ENCODE measurements around the gene PNCK.
"Not testable (repeated sequence)": the region's sequence is repeated elsewhere in the genome, so short reads cannot be mapped to it uniquely, and the experiment has no call there.

Gene PNCK

GRCh38 chrX:153673428-153674218 lies at the start of gene PNCK:
PNCK (minus strand) TSS chrX:153673813; CDS start chrX:153673076, 737 bp downstream.
- TF ChIP-seq POLR2A (IDR thresholded peaks at IDR 0.05; ENCODE audit: low read depth, low read length), result no peak
- FAIRE-seq, result no peak
- no peak for DNase-seq (ENCODE audit: insufficient read length, low spot score)

- DNase-seq (ENCODE audit: insufficient read length, low spot score) (no peak), FAIRE-seq (no peak)
These were observed 49.2 kb upstream of the PNCK start for GRCh38 chrX:153722704-153723350.

GRCh38 chrX:153719701-153720100 lies 46.1 kb upstream of the PNCK start:
- FAIRE-seq (no peak), DNase-seq (ENCODE audit: insufficient read length, low spot score) (no peak)
- no peak for TF ChIP-seq POLR2A (IDR thresholded peaks at IDR 0.05; ENCODE audit: low read depth, low read length)

More at GRCh38 chrX:153722704-153723350, 49.2 kb upstream of the PNCK start:
- no peak for TF ChIP-seq POLR2A (IDR thresholded peaks at IDR 0.05; ENCODE audit: low read depth, low read length)

DNA sequence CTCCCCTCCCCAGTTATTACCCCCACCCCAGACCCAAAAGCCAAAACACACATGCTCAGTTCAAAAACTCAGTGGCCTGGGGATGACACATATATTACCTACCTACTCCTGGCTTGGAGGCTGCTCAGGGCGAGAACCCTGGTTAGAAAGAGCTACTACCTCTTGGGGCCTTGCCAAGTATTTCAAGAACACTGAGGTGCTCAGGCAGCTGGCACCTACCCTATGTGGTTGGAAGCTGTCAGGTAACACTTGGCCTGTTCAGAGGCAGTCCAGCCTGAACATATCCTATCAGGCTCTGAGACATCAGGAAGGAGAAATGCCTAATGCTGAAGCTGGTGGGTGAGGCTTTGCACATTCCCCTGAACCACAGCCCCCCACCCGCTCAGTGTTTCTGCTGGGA lies 45.6 kb upstream of the PNCK start:
- DNase-seq (ENCODE audit: insufficient read length, low spot score) (no peak), FAIRE-seq (no peak)
- TF ChIP-seq POLR2A (IDR thresholded peaks at IDR 0.05; ENCODE audit: low read depth, low read length), result no peak

GRCh38 chrX:153717445-153717844 lies 43.8 kb upstream of the PNCK start:
- FAIRE-seq, result no peak
- TF ChIP-seq POLR2A (IDR thresholded peaks at IDR 0.05; ENCODE audit: low read depth, low read length), result no peak
- no peak for DNase-seq (ENCODE audit: insufficient read length, low spot score)

GRCh38 chrX:153714256-153714655 lies 40.6 kb upstream of the PNCK start:
- FAIRE-seq (no peak), DNase-seq (ENCODE audit: insufficient read length, low spot score) (no peak)

GRCh38 chrX:153709726-153710674 lies 36.4 kb upstream of the PNCK start:
- FAIRE-seq, result no peak
- TF ChIP-seq POLR2A (IDR thresholded peaks at IDR 0.05; ENCODE audit: low read depth, low read length), result no peak
- no peak for DNase-seq (ENCODE audit: insufficient read length, low spot score)

More at GRCh38 chrX:153714256-153714655, 40.6 kb upstream of the PNCK start:
- TF ChIP-seq POLR2A (IDR thresholded peaks at IDR 0.05; ENCODE audit: low read depth, low read length), result no peak

- no peak for TF ChIP-seq POLR2A (IDR thresholded peaks at IDR 0.05; ENCODE audit: low read depth, low read length)
- DNase-seq (ENCODE audit: insufficient read length, low spot score) (peak; percentile 88), FAIRE-seq (peak; percentile 71)
These were observed 34.8 kb upstream of the PNCK start for GRCh38 chrX:153708415-153708814.

DNA sequence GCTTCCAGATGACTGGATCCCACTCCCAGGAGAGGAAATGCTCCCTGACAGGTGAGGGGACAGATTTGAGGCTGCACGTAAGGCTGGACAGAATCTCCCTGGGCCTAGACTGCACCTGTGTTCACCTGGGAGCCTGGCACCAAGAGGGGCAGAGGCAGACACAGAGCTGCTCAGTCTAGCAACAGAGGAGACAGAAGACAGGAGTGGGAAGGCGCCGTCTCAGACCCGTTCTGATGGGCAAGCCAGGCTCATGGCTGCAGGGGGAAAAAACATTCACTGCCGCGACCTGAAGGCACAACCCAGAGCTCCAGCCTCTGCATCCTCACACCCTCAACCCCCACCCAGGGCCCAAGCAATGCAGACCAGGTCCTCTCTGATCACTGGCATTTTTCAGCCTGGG lies 33.8 kb upstream of the PNCK start:
- TF ChIP-seq POLR2A (IDR thresholded peaks at IDR 0.05; ENCODE audit: low read depth, low read length), result no peak
- FAIRE-seq (no peak), DNase-seq (ENCODE audit: insufficient read length, low spot score) (no peak)

DNA sequence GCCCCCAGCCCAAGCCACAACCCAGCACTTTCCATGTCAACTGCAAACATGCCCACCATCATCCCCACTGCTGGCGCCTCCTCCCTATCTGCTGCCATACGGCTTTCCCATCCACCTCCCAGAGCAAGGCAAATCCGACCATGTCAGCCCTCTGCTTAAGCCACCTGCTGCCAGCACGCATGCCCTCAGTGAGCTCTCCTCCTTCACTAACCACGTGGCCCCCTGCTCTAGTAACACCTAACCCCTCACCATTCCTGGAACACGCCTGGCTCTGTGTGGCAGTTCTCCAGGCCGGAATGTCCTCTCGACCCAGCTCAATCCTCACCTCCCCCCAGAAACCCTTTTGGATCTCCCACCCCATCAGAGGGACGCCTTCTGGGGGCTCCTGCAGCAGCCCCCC lies 33.2 kb upstream of the PNCK start:
- TF ChIP-seq POLR2A (IDR thresholded peaks at IDR 0.05; ENCODE audit: low read depth, low read length), result no peak
- FAIRE-seq (no peak), DNase-seq (ENCODE audit: insufficient read length, low spot score) (no peak)

DNA sequence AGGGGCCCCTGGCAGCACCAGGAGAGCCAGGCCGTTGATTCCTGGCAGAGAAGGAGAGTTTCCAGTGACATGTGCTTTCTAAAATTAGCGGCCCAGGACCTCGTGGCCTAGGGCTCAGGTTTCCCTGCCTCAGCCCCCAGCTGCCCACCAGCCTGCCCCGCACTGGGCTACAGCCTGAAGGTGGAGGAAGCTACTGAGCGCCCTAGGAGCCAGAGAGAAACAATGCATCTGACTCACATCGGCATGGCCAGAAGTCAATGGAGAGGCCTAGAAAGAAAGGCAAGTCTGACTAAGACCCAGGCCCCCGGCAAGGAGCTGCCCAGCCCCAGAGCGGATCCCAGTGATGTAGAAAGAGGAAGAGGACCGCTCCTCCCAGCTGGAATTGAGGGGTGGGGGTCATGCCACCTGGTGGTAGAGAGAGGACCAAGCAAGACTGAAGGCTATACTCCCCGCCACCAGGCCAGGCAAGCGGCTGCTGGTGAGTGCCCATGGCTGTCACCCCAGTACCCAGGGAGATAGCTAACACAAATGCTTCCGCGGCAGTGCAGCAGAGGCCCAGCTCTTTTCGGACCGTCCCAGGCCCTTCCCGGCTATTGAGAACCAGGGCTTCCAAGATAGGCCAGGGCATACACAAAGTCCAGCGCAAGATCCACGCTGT lies 31.9 kb upstream of the PNCK start:
- not testable (repeated sequence) for FAIRE-seq; DNase-seq (ENCODE audit: insufficient read length, low spot score)

- not testable (repeated sequence) for FAIRE-seq; DNase-seq (ENCODE audit: insufficient read length, low spot score)
These were observed 31.2 kb upstream of the PNCK start for GRCh38 chrX:153704631-153705402.

- no peak for DNase-seq (ENCODE audit: insufficient read length, low spot score)
- no peak for FAIRE-seq
- no peak for TF ChIP-seq POLR2A (IDR thresholded peaks at IDR 0.05; ENCODE audit: low read depth, low read length)
These were observed 30.5 kb upstream of the PNCK start for GRCh38 chrX:153704021-153704526.

All from H54 (cell line).